PC-9 (cell line): Measurements from ENCODE around the gene MOGAT1. TPM values are rescaled to one million over a fixed set of nuclear protein-coding genes. Genes with fewer than 3 reads are reported as not detected.

ENCODE experiments used
- BruUV-seq: library from RNA; stranded (reverse); fragments of 400-500 nt; replicated peaks from 2 replicates; lab custom pipeline; 2021; lab: Mats Ljungman, UMichigan
- CTCF ChIA-PET: fragments of 300-600 bp; sonication (Branson Sonifier 250); formaldehyde crosslinking; loops from one replicate; lab custom pipeline; 2022; ENCODE audit warnings: antibody characterized with exemption; lab: Charles Lee
- POLR2A ChIA-PET: fragments of 300-600 bp; sonication (Branson Sonifier 250); formaldehyde crosslinking; loops from one replicate; lab custom pipeline; 2022; ENCODE audit warnings: antibody characterized with exemption; ENCODE audit not compliant: unreplicated experiment; lab: Charles Lee
- DNase-seq, 2 experiments: peaks; one replicate each; pipeline versions ENCODE4 v3.0.0 to v3.0.0-alpha.2; 2015 to 2022; ENCODE audit warnings: mixed read lengths in 1 of 2
- H2AFZ ChIP-seq: fragments of 200-600 bp; sonication (generic); 2 replicates; pipeline ENCODE4 v1.8.1; 2017; ENCODE audit warnings: antibody characterized with exemption
- H3F3A ChIP-seq: fragments of 200-600 bp; sonication (generic); 2 replicates; pipeline ENCODE4 v1.8.1; 2017; ENCODE audit warnings: antibody characterized with exemption, mild to moderate bottlenecking, low read depth; ENCODE audit not compliant: insufficient read depth
- H3K27ac ChIP-seq: fragments of 200-600 bp; sonication (generic); 2 replicates; pipeline ENCODE4 v1.6.1; 2016; ENCODE audit warnings: mixed run types
- H3K27me3 ChIP-seq: fragments of 200-600 bp; sonication (generic); 2 replicates; pipeline ENCODE4 v1.6.1; 2016; ENCODE audit warnings: low read depth, mixed run types; ENCODE audit not compliant: insufficient read depth
- H3K36me3 ChIP-seq: fragments of 200-600 bp; sonication (generic); 2 replicates; pipeline ENCODE4 v1.6.1; 2016; ENCODE audit warnings: low read depth, mixed run types
- H3K4me1 ChIP-seq: fragments of 200-600 bp; sonication (generic); replicated peaks from 2 replicates; pipeline ENCODE4 v1.6.1; 2016; ENCODE audit warnings: mixed run types; ENCODE audit not compliant: insufficient read depth
- H3K4me2 ChIP-seq: fragments of 200-600 bp; sonication (generic); 2 replicates; pipeline ENCODE4 v1.6.1; 2017; ENCODE audit warnings: mixed run types
- H3K4me3 ChIP-seq: fragments of 200-600 bp; sonication (generic); 2 replicates; pipeline ENCODE4 v1.6.1; 2016; ENCODE audit warnings: mixed run types
- H3K79me2 ChIP-seq: fragments of 200-600 bp; sonication (generic); 2 replicates; pipeline ENCODE4 v1.6.1; 2017; ENCODE audit warnings: low read depth, mixed run types
- H3K9me2 ChIP-seq: fragments of 200-600 bp; sonication (generic); 2 replicates; pipeline ENCODE4 v1.8.1; 2017; ENCODE audit warnings: mild to moderate bottlenecking; ENCODE audit not compliant: insufficient read depth
- H3K9me3 ChIP-seq: fragments of 200-600 bp; sonication (generic); 2 replicates; pipeline ENCODE4 v1.8.1; 2016; ENCODE audit warnings: low read depth; ENCODE audit not compliant: insufficient read depth
- H4K20me1 ChIP-seq: fragments of 200-600 bp; sonication (generic); 2 replicates; pipeline ENCODE4 v1.8.1; 2017; ENCODE audit not compliant: insufficient read depth
- CTCF ChIP-seq: fragments of 200-600 bp; sonication (generic); conservative IDR thresholded peaks from 2 replicates; pipeline ENCODE4 v1.6.1; 2017; ENCODE audit warnings: mixed run types, antibody characterized with exemption, mild to moderate bottlenecking, moderate library complexity
- EZH2 ChIP-seq: fragments of 200-600 bp; sonication (generic); IDR thresholded peaks from 2 replicates; pipeline ENCODE4 v1.8.0; 2017; ENCODE audit warnings: antibody characterized with exemption, low read depth
- intact Hi-C: fragments of 100-400 bp; cut with micrococcal nuclease; formaldehyde crosslinking; loops from one replicate; pipeline ENCODE4 v1.10.0; 2022; ENCODE audit not compliant: unreplicated experiment
- total RNA-seq: library from RNA; stranded (reverse); gene quantifications from 2 replicates; pipeline ENCODE4 v1.2.3, GENCODE V29; 2021

The MOGAT1 gene
- total RNA-seq, 1 experiment from 2014 or later, result 0.35 TPM

- no peaks in the 10 kb centered on the region for H3K79me2 ChIP-seq
- no peak overlapping the region for H3K4me2 ChIP-seq
- H3F3A ChIP-seq, result no peaks in the 10 kb centered on the region; the same call in 1 of the 2 replicates
- intact Hi-C loops, result no loop called here
- peaks cover 6% of the 10 kb centered on the region; the same call in 1 of the 2 replicates for H3K9me3 ChIP-seq
- peaks cover 23% of the 10 kb centered on the region for H3K4me1 ChIP-seq
- H3K36me3 ChIP-seq, result no peaks in the 10 kb centered on the region
- no peaks in the 10 kb centered on the region for H4K20me1 ChIP-seq
- POLR2A ChIA-PET, result interaction anchor here (0.6 kb wide), 1 partner anchor 121 kb away, joined by 3 read pairs; no protein-coding TSS in a partner anchor
- DNase-seq, result no peak
- 0 out of 2 replicates have a peak overlapping the region, but pooled peaks have one; percentile 7 for H3K27ac ChIP-seq
- no peaks in the 10 kb centered on the region for H3K9me2 ChIP-seq
- CTCF ChIA-PET, result no interaction called here
- BruUV-seq, result no TSS peak
- no peak overlapping the region for H2AFZ ChIP-seq
- no peak for TF ChIP-seq CTCF
- no peak for TF ChIP-seq EZH2
- no peaks in the 10 kb centered on the region for H3K27me3 ChIP-seq
- no peak overlapping the region for H3K4me3 ChIP-seq
Measured at GRCh38 chr2:222739939-222740338, 68.5 kb downstream of the MOGAT1 start.

- no peak overlapping the region for H3K27ac ChIP-seq
- BruUV-seq, result no TSS peak
- no peak overlapping the region for H3K4me2 ChIP-seq
- intact Hi-C loops, result no loop called here
- no peaks in the 10 kb centered on the region for H3K79me2 ChIP-seq
- H3K9me2 ChIP-seq, result no peaks in the 10 kb centered on the region
- H3K36me3 ChIP-seq, result no peaks in the 10 kb centered on the region
- peaks cover 21% of the 10 kb centered on the region for H3K4me1 ChIP-seq
- ChIA-PET POLR2A (interaction anchor here (0.5 kb wide), 1 partner anchor 10 kb away, joined by 5 read pairs; no protein-coding TSS in a partner anchor), CTCF (no interaction called here)
- H3K9me3 ChIP-seq, result peaks cover 6% of the 10 kb centered on the region; the same call in 1 of the 2 replicates
- no peaks in the 10 kb centered on the region for H4K20me1 ChIP-seq
- H3K4me3 ChIP-seq, result no peak overlapping the region
- TF ChIP-seq CTCF, result no peak
- TF ChIP-seq EZH2, result no peak
- H3K27me3 ChIP-seq, result no peaks in the 10 kb centered on the region
- no peak for DNase-seq
- H3F3A ChIP-seq, result no peaks in the 10 kb centered on the region; the same call in 1 of the 2 replicates
- no peak overlapping the region for H2AFZ ChIP-seq
Measured at GRCh38 chr2:222743251-222743812, 71.9 kb downstream of the MOGAT1 start.

GRCh38 chr2:222745836-222746559, 74.5 kb downstream of the MOGAT1 start:
- no TSS peak for BruUV-seq
- no peak for TF ChIP-seq EZH2
- TF ChIP-seq CTCF, result no peak
- no peaks in the 10 kb centered on the region for H3K36me3 ChIP-seq
- no peaks in the 10 kb centered on the region for H4K20me1 ChIP-seq
- no peaks in the 10 kb centered on the region for H3K9me2 ChIP-seq
- H2AFZ ChIP-seq, result no peak overlapping the region
- intact Hi-C loops, result no loop called here
- H3K79me2 ChIP-seq, result no peaks in the 10 kb centered on the region
- H3K4me1 ChIP-seq, result no peaks in the 10 kb centered on the region
- H3K27ac ChIP-seq, result no peak overlapping the region
- H3K4me3 ChIP-seq, result no peak overlapping the region
- POLR2A ChIA-PET, result no interaction called here
- no peaks in the 10 kb centered on the region; the same call in 1 of the 2 replicates for H3F3A ChIP-seq
- H3K27me3 ChIP-seq, result no peaks in the 10 kb centered on the region
- H3K9me3 ChIP-seq, result peaks cover 2% of the 10 kb centered on the region; the same call in 1 of the 2 replicates
- no peak overlapping the region for H3K4me2 ChIP-seq
- no peak for DNase-seq
- CTCF ChIA-PET, result interaction anchor here (0.7 kb wide), 1 partner anchor 70 kb away, joined by 5 read pairs; no protein-coding TSS in a partner anchor
